GM10266 (cell line): ENCODE measurements around the gene KIF25.

ENCODE experiments used
- DNase-seq: peaks from one replicate; pipeline ENCODE4 v3.0.0; 2012; ENCODE audit errors: extremely low spot score
- CTCF ChIP-seq: IDR thresholded peaks from 2 replicates; pipeline ENCODE4 v1.5.1; 2012; ENCODE audit warnings: mild to moderate bottlenecking, low read depth; ENCODE audit not compliant: control insufficient read depth, insufficient read depth; ENCODE audit errors: missing control alignments

Gene KIF25

GRCh38 chr6:168017629-168018028, 20.2 kb downstream of the KIF25 start:
- no peak for DNase-seq
- TF ChIP-seq CTCF = no peak

GRCh38 chr6:168018664-168019063, 21.2 kb downstream of the KIF25 start:
- TF ChIP-seq CTCF = no peak
- DNase-seq = no peak

GRCh38 chr6:168020242-168020641, 22.8 kb downstream of the KIF25 start:
- no peak for DNase-seq
- no peak for TF ChIP-seq CTCF

- no peak for DNase-seq
- TF ChIP-seq CTCF = no peak
Measured at GRCh38 chr6:168021581-168021980, 24.1 kb downstream of the KIF25 start.

- no peak for DNase-seq
- no peak for TF ChIP-seq CTCF
Measured at GRCh38 chr6:168022488-168023321, 25.2 kb downstream of the KIF25 start.

GRCh38 chr6:168024951-168025510, 27.6 kb downstream of the KIF25 start:
- TF ChIP-seq CTCF = no peak
- DNase-seq = no peak
